H9 (cell line): ENCODE data around the gene TCTN3. TPM values are rescaled to one million over a fixed set of nuclear protein-coding genes. Genes with fewer than 3 reads are reported as not detected.
"Not testable (repeated sequence)": the region's sequence is repeated elsewhere in the genome, so short reads cannot be mapped to it uniquely, and the experiment has no call there.

Experiments
- DNase-seq: peaks from one replicate; pipeline ENCODE4 v3.0.0-alpha.2; 2017
- H2AFZ ChIP-seq: one replicate; pipeline ENCODE4 v1.6.1; 2013; ENCODE audit warnings: mild to moderate bottlenecking, low read length, control low read depth, moderate library complexity
- H2AK5ac ChIP-seq: 2 replicates; pipeline ENCODE4 v1.6.1; 2013; ENCODE audit warnings: low read length, control low read depth, mixed read lengths; ENCODE audit not compliant: insufficient read length
- H2BK120ac ChIP-seq: one replicate; pipeline ENCODE4 v1.6.1; 2013; ENCODE audit warnings: low read depth, mild to moderate bottlenecking, low read length, control low read depth, inconsistent platforms; ENCODE audit not compliant: poor library complexity, severe bottlenecking
- H2BK12ac ChIP-seq: 2 replicates; pipeline ENCODE4 v1.6.1; 2013; ENCODE audit warnings: low read length, control low read depth, mixed read lengths, low read depth; ENCODE audit not compliant: insufficient read length
- H2BK15ac ChIP-seq: 2 replicates; pipeline ENCODE4 v1.6.1; 2013; ENCODE audit warnings: low read depth, low read length, control low read depth
- H2BK20ac ChIP-seq: one replicate; pipeline ENCODE4 v1.6.1; 2013; ENCODE audit warnings: low read depth, mild to moderate bottlenecking, low read length, control low read depth, inconsistent platforms; ENCODE audit not compliant: poor library complexity, severe bottlenecking
- H2BK5ac ChIP-seq: 2 replicates; pipeline ENCODE4 v1.6.1; 2013; ENCODE audit warnings: low read length, control low read depth, mixed read lengths; ENCODE audit not compliant: insufficient read length
- H3K14ac ChIP-seq: 2 replicates; pipeline ENCODE4 v1.6.1; 2013; ENCODE audit warnings: low read length, control low read depth; ENCODE audit not compliant: insufficient read depth
- H3K18ac ChIP-seq: 2 replicates; pipeline ENCODE4 v1.6.1; 2013; ENCODE audit warnings: low read depth, mild to moderate bottlenecking, mixed read lengths, low read length, control low read depth; ENCODE audit not compliant: insufficient read length
- H3K23ac ChIP-seq: 2 replicates; pipeline ENCODE4 v1.6.1; 2013; ENCODE audit warnings: low read length, control low read depth, mixed read lengths, low read depth; ENCODE audit not compliant: insufficient read length
- H3K23me2 ChIP-seq: 2 replicates; pipeline ENCODE4 v1.6.1; 2013; ENCODE audit warnings: low read depth, mild to moderate bottlenecking, mixed read lengths, low read length, control low read depth; ENCODE audit not compliant: insufficient read length, poor library complexity, severe bottlenecking
- H3K27ac ChIP-seq: 2 replicates; pipeline ENCODE4 v1.5.1; 2013; ENCODE audit warnings: low read length, control low read depth, mixed read lengths, low read depth; ENCODE audit not compliant: insufficient read length
- H3K27me3 ChIP-seq: 2 replicates; pipeline ENCODE4 v1.6.1; 2013; ENCODE audit warnings: low read length, control low read depth, inconsistent platforms; ENCODE audit not compliant: insufficient read depth
- H3K4ac ChIP-seq: 2 replicates; pipeline ENCODE4 v1.6.1; 2013; ENCODE audit warnings: low read depth, mild to moderate bottlenecking, control low read depth, inconsistent platforms, low read length, moderate library complexity
- H3K4me1 ChIP-seq: 2 replicates; pipeline ENCODE4 v1.6.1; 2013; ENCODE audit warnings: low read length, control low read depth, inconsistent platforms; ENCODE audit not compliant: insufficient read depth
- H3K4me2 ChIP-seq: 2 replicates; pipeline ENCODE4 v1.6.1; 2013; ENCODE audit warnings: low read length, control low read depth, mixed read lengths; ENCODE audit not compliant: insufficient read length, insufficient read depth
- H3K56ac ChIP-seq: 2 replicates; pipeline ENCODE4 v1.6.1; 2013; ENCODE audit warnings: low read depth, mild to moderate bottlenecking, mixed read lengths, low read length, control low read depth; ENCODE audit not compliant: insufficient read length
- H3K79me1 ChIP-seq: 2 replicates; pipeline ENCODE4 v1.6.1; 2013; ENCODE audit warnings: low read depth, mild to moderate bottlenecking, moderate library complexity, low read length, control low read depth, inconsistent platforms; ENCODE audit not compliant: insufficient read depth, poor library complexity, severe bottlenecking
- H3K79me2 ChIP-seq: 2 replicates; pipeline ENCODE4 v1.6.1; 2013; ENCODE audit warnings: low read length, control low read depth, inconsistent platforms; ENCODE audit not compliant: insufficient read depth
- H3K9ac ChIP-seq: 2 replicates; pipeline ENCODE4 v1.6.1; 2013; ENCODE audit warnings: low read length, control low read depth, mixed read lengths; ENCODE audit not compliant: insufficient read length; ENCODE audit errors: extremely low read depth
- H3K9me3 ChIP-seq: one replicate; pipeline ENCODE4 v1.6.1; 2013; ENCODE audit warnings: low read depth, low read length, inconsistent platforms; ENCODE audit not compliant: control insufficient read depth
- H3T11ph ChIP-seq: one replicate; pipeline ENCODE4 v1.6.1; 2013; ENCODE audit warnings: mild to moderate bottlenecking, low read length, control low read depth, inconsistent platforms
- H4K20me1 ChIP-seq: one replicate; pipeline ENCODE4 v1.6.1; 2013; ENCODE audit not compliant: control insufficient read depth, insufficient read length, insufficient read depth
- H4K5ac ChIP-seq: 2 replicates; pipeline ENCODE4 v1.6.1; 2013; ENCODE audit warnings: low read depth, mild to moderate bottlenecking, mixed read lengths, low read length, control low read depth; ENCODE audit not compliant: insufficient read length
- H4K8ac ChIP-seq: replicated peaks from 2 replicates; pipeline ENCODE4 v1.6.1; 2013; ENCODE audit warnings: low read length, control low read depth, mixed read lengths, low read depth; ENCODE audit not compliant: insufficient read length
- H4K91ac ChIP-seq: 2 replicates; pipeline ENCODE4 v1.6.1; 2013; ENCODE audit warnings: low read depth, mild to moderate bottlenecking, moderate library complexity, mixed read lengths, low read length, control low read depth; ENCODE audit not compliant: insufficient read length
- H3K27ac Mint-ChIP-seq, 3 experiments: 2 replicates in 2 of 3; 3 replicates in 1 of 3; pipeline ENCODE4 v1.8.0; 2020 to 2021; ENCODE audit warnings: mixed read lengths in 3 of 3, mild to moderate bottlenecking in 1 of 3, moderate library complexity in 1 of 3
- H3K27me3 Mint-ChIP-seq: 2 replicates; pipeline ENCODE4 v1.8.0; 2021; ENCODE audit warnings: low read depth, mild to moderate bottlenecking, moderate library complexity, mixed read lengths
- H3K36me3 Mint-ChIP-seq, 3 experiments: 2 replicates in 2 of 3; 3 replicates in 1 of 3; pipeline ENCODE4 v1.8.0; 2020 to 2021; ENCODE audit warnings: low read depth in 3 of 3, mixed read lengths in 3 of 3; ENCODE audit not compliant: insufficient read depth in 1 of 3
- H3K4me1 Mint-ChIP-seq, 2 experiments: 2 replicates each; pipeline ENCODE4 v1.8.0; 2020; ENCODE audit warnings: mixed read lengths in 2 of 2
- H3K4me3 Mint-ChIP-seq, 2 experiments: 2 replicates in 1 of 2; 3 replicates in 1 of 2; pipeline ENCODE4 v1.8.0; 2020 to 2021; ENCODE audit warnings: mild to moderate bottlenecking in 2 of 2, mixed read lengths in 2 of 2, moderate library complexity in 1 of 2
- H3K9me3 Mint-ChIP-seq, 2 experiments: 2 replicates in 1 of 2; 3 replicates in 1 of 2; pipeline ENCODE4 v1.8.0; 2020; ENCODE audit warnings: mild to moderate bottlenecking in 2 of 2, mixed read lengths in 2 of 2, moderate library complexity in 1 of 2
- CTCF ChIP-seq: fragments of 200-600 bp; sonication (generic); conservative IDR thresholded peaks from 3 replicates; pipeline ENCODE4 v1.8.0; 2021; ENCODE audit warnings: antibody characterized with exemption, mild to moderate bottlenecking
- WGBS: extraction: QIAGEN DNeasy Blood & Tissue Kit; methylation state at CpG from one replicate; pipeline ENCODE4 v1.1.7; 2013; ENCODE audit warnings: missing lambda C conversion rate, low lambda C conversion rate, mixed read lengths; ENCODE audit not compliant: insufficient read length; ENCODE audit errors: extremely low coverage; 5-methylcytosine and 5-hydroxymethylcytosine counted together
- total RNA-seq: library from RNA; stranded (reverse); gene quantifications from 2 replicates; pipeline ENCODE4 v1.2.1, GENCODE V29; 2021

Gene TCTN3
- total RNA-seq, 1 experiment from 2014 or later: 37.3 TPM

DNA sequence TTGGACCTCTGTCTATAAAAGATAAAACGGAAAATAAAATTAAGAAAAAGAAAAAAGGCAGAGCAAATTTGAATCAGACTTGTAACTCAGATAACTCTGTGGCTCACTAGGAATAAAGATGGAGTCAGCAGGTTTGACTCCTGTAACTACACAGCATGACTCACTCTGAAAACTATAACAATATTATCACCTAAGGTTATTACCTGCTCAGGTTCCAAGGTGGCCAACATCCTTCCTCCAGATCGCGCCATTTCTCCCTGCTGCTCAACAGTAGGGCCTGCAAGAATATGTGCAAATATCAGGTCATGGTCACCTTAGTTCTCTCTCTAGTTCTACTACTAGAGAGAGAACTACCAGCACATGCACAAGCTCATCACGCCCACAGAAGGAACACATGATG is 67.2 kb downstream of the TCTN3 start:
- no peak for TF ChIP-seq CTCF
- Histone ChIP-seq H3K14ac (no peak overlapping the region), H3K56ac (no peak overlapping the region), H4K5ac (no peak overlapping the region), H2BK20ac (no peak overlapping the region), H3K23ac (no peak overlapping the region), H2AK5ac (no peak overlapping the region), H3K79me1 (no peaks in the 10 kb centered on the region), H4K91ac (no peak overlapping the region), H3K9ac (no peak overlapping the region), H4K8ac (no peak overlapping the region), H3K27me3 (no peaks in the 10 kb centered on the region), H4K20me1 (no peaks in the 10 kb centered on the region), H3K79me2 (no peaks in the 10 kb centered on the region), H3K4me2 (no peak overlapping the region), H2BK12ac (no peak overlapping the region), H3K23me2 (no peaks in the 10 kb centered on the region), H2AFZ (no peak overlapping the region), H3T11ph (no peak overlapping the region), H2BK5ac (no peak overlapping the region), H3K4ac (no peak overlapping the region), H2BK15ac (no peak overlapping the region), H3K9me3 (no peaks in the 10 kb centered on the region), H2BK120ac (no peak overlapping the region), H3K18ac (no peak overlapping the region), H3K27ac (no peak overlapping the region), H3K4me1 (no peaks in the 10 kb centered on the region)
- H3K36me3 Mint-ChIP-seq: peaks cover 12 to 70% (median 56%) of the 10 kb centered on the region in 3 experiments; a peak in 6 of 7 replicates
- no peaks in the 10 kb centered on the region for H3K27me3 Mint-ChIP-seq
- no peak overlapping the region for H3K27ac Mint-ChIP-seq
- no peak overlapping the region for H3K4me3 Mint-ChIP-seq
- no peak for DNase-seq
- no peaks in the 10 kb centered on the region for H3K4me1 Mint-ChIP-seq
- H3K9me3 Mint-ChIP-seq: no peaks in the 10 kb centered on the region
- no CpG with 5 or more reads among the region's 4 CpGs for WGBS

- peaks cover 31 to 79% (median 59%) of the 10 kb centered on the region in 3 experiments for H3K36me3 Mint-ChIP-seq
- not testable (repeated sequence) for H3K9ac ChIP-seq, H3K4ac ChIP-seq, H3K23me2 ChIP-seq, H3K18ac ChIP-seq, H3K4me2 ChIP-seq, H4K20me1 ChIP-seq, H3K27me3 ChIP-seq, H3K23ac ChIP-seq, H2BK5ac ChIP-seq, H4K8ac ChIP-seq, H3K27ac Mint-ChIP-seq, H2BK120ac ChIP-seq, H2AK5ac ChIP-seq, H2BK12ac ChIP-seq, H3K27me3 Mint-ChIP-seq, H2BK15ac ChIP-seq, H2AFZ ChIP-seq, H3K14ac ChIP-seq, H3K9me3 ChIP-seq, H3K4me1 Mint-ChIP-seq, H3K56ac ChIP-seq, H3K4me3 Mint-ChIP-seq, H3K9me3 Mint-ChIP-seq, H3K79me2 ChIP-seq, H3K27ac ChIP-seq, H4K91ac ChIP-seq, DNase-seq, H4K5ac ChIP-seq, H3K79me1 ChIP-seq, H2BK20ac ChIP-seq, H3K4me1 ChIP-seq, H3T11ph ChIP-seq
- no CpG with 5 or more reads among the region's 5 CpGs for WGBS
Measured at GRCh38 chr10:95620415-95620814, 73.3 kb downstream of the TCTN3 start.
